M059J (cell line): ENCODE data around the gene SMYD2. TPM values are rescaled to one million over a fixed set of nuclear protein-coding genes. Genes with fewer than 3 reads are reported as not detected.

Experiments
- DNase-seq: peaks from one replicate; pipeline ENCODE4 v3.0.0-alpha.2; 2012; ENCODE audit warnings: low read depth
- total RNA-seq: library from RNA; depleted of rRNA; stranded (reverse); fragments of >200 nt; shearing (Covaris generic); gene quantifications from 2 replicates; pipeline ENCODE4 v1.2.3, GENCODE V29; 2014

The SMYD2 gene
- total RNA-seq, 1 experiment from 2014 or later: 78.8 TPM

- DNase-seq: no peak
Measured at GRCh38 chr1:214329470-214330220, 48.7 kb downstream of the SMYD2 start.

DNA sequence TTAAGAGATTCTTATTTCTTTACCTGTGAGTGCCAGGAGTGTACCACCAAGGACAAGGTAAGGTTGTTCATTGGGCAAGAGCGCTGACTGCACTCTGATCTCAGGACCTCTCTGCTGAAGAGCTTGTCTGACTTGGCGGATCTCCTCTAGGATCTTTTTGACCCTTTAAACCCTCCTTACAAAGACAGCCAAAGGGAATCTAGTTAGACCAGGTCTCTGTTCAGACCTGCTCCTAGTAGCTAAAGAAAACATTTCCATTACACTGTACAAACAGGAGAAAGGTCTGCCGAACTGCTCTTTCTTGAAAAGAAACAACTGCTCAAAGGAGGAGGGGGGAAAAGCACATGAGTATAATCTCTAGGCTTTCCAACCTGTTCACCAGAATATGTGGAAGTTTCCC is 49.3 kb downstream of the SMYD2 start:
- no peak for DNase-seq

DNA sequence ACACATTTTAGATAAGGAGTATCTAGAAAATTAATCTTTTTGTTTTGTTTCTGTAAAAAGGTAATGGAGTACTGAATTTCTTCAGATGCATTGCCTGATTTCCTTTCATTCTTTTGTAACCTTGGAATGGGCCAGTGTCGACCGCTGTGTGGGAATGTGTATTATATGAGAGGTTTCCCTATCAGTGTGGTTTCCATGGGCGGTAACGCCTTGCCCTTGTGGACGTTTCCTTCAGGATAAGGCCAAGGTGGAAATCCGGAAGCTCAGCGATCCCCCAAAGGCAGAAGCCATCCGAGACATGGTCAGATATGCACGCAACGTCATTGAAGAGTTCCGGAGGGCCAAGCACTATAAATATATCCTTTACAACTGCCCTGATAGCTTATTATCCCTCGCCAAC is 49.8 kb downstream of the SMYD2 start:
- DNase-seq: no peak

- no peak for DNase-seq
Measured at GRCh38 chr1:214331180-214331579, 50.2 kb downstream of the SMYD2 start.

- DNase-seq: peak; percentile 45
Measured at GRCh38 chr1:214331827-214332423, 51.0 kb downstream of the SMYD2 start.

DNA sequence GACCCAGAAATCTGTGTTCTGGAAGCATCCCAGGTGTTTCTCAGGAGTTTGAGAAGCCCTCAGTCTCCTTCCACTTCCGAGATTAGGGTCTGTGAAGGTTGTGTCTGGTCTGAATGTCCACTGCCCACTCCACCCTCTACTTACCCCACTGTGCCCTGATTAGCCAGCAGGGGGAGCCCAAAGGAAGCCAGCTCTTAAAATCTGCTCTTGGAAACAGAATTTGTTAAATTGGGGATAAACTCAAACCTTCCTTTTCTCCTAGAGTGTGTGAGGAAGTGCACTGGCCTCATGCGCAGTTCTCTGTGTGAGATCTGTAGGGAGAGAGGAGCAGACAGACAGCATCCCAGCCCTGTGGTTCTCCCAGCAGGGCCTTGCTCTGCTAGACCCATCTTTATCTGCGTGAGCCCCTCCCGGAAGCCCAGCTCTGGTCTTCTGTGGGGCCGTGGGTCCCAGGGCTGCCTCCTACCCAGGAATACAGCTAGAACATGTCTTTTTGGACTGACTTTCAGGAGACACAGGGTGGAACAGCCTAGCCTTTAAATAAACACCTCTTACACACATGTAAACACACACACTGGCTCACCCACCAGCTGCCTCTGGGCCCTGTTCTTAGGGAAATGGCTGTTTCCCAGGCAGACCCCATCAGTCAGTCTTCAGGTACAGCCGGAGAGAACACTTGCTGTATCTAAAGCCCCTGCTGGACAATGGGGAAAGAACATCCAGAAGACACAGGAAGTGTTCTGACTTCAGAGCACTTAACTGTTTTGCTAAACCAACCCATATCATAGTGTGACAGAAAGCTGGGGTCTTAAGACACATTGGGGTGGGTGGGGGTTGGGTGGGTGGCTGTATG is 52.2 kb downstream of the SMYD2 start:
- DNase-seq: peak; percentile 63

DNA sequence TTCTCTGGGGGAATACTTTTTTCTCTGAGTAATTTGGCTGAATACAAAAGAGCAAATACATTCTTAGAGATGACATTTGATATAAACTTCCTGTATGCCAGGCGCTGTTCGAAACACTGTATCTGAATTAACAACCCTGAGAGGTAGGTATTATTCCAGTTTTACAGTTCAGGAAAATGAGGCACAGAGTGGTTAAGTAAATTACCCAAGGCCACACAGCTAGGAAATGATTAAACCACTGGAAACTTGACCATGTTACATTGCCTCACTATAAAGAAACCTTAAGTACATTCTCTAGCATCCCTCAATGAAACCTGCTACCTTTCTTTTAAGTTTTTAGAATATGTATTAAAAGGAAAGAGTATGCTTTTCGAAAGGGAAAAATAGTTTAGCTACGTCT is 54.6 kb downstream of the SMYD2 start:
- DNase-seq: no peak

DNA sequence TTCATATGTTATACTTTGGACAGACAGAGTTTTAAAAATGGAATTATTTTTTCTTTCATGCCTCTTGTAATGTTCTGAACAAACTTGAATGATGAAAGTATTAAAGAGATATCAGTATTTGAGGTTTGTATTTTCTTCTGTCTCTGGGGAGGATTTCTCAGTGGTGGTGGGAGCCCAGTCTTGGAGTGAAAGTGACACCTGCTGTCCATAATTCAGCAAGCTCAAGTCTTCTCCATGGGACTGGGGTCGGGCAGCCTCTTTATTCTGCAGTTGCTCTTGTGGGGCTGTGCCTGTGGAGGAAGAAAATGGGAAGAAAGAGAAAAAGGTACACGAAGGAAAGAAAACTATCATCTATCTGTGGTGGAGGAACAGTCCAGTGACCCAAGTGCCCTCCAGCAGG is 56.1 kb downstream of the SMYD2 start:
- no peak for DNase-seq

GRCh38 chr1:214337511-214337910 is 56.6 kb downstream of the SMYD2 start:
- peak; percentile 61 for DNase-seq

- no peak for DNase-seq
Measured at GRCh38 chr1:214338212-214338611, 57.3 kb downstream of the SMYD2 start.

DNA sequence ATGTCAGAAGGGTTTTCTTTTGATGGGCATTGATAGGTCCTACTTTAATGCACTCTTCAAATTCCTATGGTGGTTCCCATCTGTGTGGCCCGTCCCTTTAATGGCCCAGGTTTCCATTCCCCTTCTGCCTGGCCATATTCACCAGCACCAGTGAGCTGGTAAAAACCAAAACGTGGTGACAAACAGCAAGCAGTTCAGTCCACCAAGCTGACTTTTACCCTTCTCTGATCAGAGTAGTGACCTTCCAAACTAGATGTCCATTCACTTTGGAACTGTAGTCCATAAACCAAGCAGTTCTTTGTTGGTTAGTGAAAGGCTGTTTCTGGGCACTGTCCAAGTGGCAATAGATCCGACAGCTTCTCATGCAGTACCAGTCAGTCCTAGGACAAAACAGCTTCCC is 60.5 kb downstream of the SMYD2 start:
- no peak for DNase-seq

DNA sequence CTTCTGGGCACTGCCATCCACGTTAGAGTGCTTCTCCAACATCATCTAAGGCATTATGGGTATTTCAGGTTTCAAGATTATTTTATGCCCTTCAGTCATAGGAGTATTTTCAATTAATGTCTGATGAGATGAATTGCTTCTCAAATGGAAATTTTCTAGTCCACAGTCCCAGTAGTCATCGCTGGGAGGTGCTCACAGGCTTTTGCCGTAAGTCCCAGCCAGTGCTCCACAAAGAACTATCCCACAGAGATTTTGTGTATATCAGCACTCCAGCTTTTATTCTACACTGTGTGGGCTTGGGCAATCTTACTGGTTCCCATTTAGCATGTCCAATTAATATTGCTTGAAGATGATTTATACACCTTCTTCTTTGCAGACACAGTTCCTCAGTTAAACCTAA is 61.0 kb downstream of the SMYD2 start:
- no peak for DNase-seq

DNA sequence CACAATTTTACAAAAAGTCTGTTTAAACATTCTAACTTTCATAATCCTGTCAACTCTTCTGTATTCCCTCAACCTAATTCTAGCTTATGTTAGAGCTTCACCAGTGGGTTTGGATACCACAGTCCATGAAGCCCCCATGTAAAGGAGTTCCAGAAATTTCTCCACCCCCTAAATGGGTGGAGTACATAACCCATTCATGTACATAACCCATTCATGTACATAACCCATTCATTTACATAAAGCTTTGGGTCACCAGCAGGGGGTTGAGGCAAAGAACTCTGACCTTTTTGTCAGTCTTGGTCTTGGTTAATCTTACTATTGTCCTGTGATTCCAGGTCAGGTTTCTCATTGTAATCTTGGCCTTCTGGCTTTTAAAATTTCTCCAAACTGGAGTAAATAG is 61.6 kb downstream of the SMYD2 start:
- no peak for DNase-seq

DNA sequence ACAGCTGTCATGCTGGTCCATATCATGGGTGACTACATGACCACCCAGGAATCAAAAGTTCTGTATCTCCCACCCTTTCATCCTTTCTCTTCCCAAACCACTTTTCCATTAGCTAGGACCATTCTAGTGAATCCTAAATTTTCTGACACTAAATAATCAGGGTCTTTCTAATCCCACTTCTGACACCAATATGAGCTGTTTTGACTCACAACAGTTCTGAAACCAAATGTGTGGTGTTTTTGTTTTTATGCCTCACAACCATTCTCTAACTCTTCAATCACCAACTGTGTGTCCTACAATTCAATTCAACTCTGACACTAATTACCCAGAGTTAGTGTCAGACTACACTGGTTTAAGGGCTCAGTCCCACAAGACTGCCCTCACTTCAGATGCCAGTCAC is 63.9 kb downstream of the SMYD2 start:
- DNase-seq: no peak

GRCh38 chr1:214349008-214349407 is 68.0 kb downstream of the SMYD2 start:
- no peak for DNase-seq

DNA sequence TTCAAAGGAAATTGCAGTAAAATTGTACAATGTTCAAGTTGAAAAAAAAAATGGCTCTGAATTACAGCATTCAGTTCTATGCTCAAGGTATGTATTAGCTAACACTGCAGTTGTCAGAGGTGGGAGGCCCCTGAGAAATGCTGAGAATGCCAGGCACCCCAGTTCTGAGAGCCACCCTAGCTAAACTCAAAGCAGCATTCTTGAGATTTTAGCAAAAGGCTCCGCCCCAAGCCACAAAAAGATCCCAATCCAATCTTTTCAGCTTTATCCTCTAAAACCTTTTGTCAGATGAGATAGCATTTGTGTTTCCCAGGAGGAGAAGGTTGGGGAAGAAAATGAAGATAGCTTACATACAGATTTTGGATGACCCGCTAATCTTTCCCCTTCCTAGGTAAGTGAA is 68.8 kb downstream of the SMYD2 start:
- DNase-seq: peak; percentile 27

DNA sequence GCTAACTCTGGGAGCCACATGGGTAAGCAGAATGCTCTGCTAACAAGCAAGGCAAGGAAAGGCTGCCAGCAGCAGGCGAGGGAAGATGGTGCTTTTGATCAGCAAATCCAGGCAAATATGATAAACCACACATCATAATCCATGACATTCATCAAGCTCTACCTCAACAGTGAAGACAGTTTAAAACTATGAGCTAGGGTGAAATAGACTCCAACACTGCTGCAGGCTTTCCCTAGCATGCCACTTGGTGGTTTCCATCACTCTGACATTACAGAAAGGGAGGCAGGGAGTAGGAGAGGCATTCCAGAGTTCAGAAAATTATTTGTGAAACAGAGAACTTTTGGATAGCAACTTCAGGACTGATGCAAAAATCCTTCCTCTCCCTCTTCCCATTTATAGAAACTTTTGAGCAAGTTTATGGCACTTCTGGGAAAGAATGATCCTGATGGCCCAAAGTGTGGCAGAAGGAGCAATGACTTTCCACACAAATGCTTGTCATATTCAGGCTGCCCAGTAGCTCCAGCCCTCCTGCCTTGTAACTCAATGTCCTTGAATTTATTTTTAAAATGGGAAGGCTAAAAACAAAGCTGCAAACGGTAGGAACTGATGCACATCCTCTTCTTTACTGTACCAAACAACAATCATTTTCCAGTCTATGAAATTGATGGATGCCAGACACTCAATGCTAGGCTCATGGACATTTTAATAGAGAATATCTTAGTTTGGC is 70.8 kb downstream of the SMYD2 start:
- no peak for DNase-seq

DNA sequence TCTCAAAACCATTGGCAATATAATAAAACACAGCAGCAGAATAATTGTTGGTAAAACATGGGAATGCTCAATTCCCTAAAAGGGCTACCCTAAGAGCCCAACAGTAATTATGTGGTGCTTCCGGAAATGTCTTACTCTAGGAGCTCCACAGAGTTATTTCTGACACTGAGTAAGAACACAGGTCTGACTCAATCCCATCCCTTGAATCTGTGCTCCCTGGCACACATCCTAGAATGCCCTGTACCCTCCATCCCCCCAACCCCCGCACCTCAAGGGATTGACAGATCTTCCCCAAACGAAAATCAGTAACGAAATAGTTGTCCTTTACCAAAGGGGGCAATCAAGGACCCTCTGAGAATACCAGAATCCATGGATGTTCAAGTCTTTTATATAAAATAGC is 71.9 kb downstream of the SMYD2 start:
- DNase-seq: no peak

GRCh38 chr1:214354440-214355148 is 73.6 kb downstream of the SMYD2 start:
- DNase-seq: peak; percentile 48

DNA sequence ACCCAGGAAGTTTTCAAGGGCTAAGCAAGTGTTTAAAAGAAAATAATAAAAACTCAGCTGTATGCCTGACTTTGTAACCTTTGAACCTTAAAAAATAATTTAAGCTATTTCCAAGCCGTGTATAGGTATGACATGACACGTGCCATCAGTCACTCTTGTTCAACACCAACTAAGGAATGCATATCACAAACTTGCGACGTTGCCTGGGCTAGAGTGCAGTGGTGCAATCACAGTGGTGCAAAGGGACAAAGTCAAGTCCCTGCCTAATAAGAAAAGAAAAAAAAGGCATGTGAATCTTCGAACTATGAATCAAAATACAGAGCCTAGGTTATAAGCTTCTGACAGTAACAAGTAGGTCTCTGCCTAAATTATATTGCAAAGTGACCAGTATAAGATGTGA is 79.2 kb downstream of the SMYD2 start:
- no peak for DNase-seq

DNA sequence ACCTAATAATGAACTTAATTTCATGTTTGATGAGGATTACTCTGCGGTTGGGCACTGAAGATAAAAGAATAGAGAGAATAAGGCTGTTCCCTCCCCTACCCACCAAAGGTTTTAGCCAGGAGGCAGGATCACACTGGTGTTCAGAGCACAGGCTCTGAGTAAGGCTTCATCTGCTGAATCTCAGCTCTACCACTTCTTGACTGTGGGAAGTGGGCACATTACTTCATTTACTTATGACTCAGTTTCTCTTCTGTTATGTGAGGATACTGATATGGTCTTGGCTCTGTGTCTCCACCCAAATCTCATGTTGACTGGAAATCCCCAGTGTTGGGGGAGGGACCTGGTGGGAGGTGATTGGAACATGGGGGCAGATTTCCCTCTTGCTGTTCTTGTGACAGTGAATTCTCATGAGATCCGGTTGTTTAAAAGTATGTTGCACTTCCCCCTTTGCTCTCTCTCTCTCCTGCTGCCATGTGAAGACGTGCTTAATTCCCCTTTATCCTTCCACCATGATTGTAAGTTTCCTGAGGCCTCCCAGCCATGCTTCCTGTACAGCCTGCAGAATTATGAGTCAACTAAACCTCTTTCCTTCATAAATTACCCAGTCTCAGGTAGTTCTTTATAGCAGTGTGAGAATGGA is 79.7 kb downstream of the SMYD2 start:
- DNase-seq: no peak
